Suppressor macrophage (primary cell): Measurements from ENCODE around the gene LRRC7.
A peak's percentile ranks its signal among the peaks of the same experiment; 100 is the strongest.
"Not testable (repeated sequence)": the region's sequence is repeated elsewhere in the genome, so short reads cannot be mapped to it uniquely, and the experiment has no call there.

Source experiments
- DNase-seq, 4 experiments: peaks; one replicate each; pipeline ENCODE4 v3.0.0-alpha.2; 2020 to 2022

The LRRC7 gene

DNA sequence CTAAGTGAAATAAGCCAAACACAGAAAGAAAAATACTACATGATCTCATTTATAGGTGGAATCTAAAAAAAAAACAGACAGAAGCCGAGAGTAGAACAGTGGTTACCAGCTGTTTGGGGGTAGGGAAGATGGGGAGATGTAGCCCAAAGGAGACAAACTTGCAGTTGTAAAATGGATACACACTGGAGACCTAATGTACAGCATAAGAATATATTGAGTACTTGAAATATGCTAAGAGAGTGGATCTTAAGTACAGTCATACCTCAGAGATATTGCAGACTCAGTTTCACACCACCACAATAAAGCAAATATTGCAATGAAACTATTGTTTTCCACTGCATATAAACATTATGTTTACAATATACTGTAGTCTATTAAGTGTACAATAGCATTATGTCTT lies 320.9 kb downstream of the LRRC7 start:
- DNase-seq, result no peak

DNA sequence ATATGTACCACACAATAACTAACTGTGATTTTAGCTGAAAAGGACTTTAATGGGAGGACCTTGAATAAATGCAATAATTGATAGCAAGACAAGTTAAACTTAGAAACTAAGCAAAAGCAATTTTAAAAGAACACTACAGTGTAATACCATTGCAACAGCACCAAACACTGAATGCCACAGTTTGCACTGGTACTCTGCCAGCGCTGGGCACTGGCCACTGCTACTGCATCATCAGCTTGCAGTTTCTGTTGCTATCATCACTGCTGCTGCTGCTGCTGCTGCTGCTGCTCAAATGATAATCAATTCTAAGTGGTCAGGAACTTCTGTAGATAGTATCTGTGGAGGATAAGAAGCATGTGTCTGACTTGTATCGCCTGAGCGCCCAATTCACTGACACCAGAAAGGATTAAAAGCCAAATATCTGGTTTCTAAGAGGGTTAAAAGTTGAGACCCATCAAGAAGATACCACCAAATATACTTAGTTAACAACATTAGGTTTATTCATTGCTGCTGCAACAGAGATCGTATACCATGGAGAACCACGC lies 330.8 kb downstream of the LRRC7 start:
- no peak for DNase-seq

DNA sequence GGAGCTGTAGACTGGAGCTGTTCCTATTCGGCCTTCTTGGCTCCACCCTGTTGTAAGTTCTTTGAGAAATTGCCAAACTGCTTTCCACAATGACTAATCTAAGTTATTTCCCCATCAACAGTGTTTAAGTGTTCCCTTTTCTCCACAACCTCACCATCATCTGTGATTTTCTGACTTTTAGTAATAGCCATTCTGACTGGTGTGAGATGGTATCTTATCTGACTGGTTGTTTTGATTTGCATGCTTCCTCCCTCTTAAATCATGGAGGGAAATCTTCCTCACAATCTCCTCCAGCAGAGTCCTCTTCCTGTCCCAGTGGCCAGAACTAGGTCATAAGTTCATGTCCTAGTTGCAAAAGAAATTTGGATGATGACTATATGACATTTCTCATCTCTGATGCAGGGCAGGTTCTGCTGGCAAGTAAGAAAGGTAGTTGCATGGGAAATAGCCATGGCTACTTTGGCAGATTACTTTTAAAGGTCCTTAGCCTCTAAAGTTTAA lies 343.6 kb downstream of the LRRC7 start:
- DNase-seq, result peak; percentile 6 to 72 (median 50)

DNA sequence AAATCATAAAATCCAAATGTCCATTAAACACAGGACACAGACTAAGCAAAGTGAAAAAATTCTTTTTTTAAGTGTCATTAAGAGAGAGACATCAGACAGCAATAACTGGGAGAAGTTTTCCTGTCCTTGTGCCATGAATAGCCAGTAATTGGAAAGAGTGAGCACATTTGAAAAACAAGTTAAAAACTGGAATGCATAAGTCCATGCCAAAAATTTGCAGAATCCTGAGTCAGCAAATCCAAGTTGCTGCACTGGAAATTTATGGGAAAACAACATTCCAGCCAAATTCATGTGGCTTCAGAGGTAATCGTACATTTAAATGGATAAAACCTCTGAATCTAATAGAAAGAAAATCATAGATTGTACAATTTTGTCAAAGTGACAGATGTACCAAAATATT lies 346.3 kb downstream of the LRRC7 start:
- no peak for DNase-seq

DNA sequence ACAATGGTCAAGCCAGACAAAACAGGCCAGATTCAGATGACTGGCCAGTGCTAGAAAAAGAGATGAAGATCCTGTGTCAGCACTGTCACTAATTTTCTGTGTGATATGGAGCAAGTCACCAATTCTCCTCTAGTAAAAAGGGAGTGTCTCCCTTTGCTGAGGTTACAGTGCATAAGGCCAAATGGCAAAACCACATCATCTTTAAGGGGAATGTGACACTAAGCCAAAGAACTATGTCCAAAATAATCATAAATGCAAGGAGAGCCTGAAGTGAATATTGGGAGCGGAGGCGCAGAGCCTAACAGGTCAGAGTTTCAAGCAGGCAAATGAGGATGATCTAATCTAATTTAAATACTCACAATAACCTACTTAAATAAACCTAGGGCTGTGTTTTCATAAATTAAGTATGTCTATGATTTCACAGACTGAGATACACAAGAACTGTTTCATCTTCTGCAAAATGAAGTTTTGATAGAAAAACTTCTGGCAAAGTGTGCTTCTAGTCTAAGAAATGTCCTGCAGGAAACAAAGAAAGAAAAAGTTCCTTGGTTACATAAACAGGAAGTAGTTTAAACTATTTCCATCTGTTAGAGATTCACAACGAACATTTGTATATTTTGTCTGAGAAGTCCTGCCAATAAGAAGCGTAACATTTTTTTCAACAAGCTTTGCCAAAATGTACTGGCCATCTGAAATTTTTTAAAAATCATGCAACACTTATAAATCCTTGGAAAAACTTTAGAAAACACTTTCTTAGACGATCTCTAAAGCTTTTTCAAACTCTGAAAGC lies 347.4 kb downstream of the LRRC7 start:
- DNase-seq, result peak in 1 of 4 experiments; percentile 5

DNA sequence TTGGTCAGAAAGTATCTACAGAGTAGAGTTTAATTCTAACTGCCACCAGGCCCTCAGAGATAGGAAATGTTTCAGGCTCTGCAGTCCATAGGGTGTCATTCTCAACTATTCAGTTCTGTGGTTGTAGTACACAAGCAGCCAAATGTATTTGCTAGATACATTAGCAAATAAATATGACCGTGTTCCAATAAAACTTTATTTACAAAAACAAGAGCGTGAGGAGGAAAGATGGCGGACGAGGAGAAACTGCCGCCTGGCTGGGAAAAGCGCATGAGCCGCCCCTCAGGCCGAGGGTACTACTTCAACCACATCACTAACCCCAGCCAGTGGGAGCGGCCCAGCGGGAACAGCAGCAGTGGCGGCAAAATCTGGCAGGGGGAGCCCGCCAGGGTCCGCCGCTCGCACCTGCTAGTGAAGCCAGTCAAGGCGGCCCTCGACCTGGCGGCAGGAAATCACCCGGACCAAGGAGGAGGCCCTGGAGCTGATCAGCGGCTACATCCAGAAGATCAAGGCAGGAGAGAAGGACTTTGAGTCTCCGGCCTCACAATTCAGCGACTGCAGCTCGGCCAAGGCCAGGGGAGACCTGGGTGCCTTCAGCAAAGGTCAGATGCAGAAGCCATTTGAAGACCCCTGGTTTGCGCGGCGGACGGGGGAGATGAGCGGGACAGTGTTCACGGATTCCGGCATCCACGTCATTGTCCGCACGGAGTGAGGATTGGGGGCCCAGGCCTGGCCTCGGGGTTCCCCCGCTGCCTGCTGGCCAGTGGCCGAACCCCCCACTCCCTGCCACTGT lies 351.6 kb downstream of the LRRC7 start:
- no peak for DNase-seq

DNA sequence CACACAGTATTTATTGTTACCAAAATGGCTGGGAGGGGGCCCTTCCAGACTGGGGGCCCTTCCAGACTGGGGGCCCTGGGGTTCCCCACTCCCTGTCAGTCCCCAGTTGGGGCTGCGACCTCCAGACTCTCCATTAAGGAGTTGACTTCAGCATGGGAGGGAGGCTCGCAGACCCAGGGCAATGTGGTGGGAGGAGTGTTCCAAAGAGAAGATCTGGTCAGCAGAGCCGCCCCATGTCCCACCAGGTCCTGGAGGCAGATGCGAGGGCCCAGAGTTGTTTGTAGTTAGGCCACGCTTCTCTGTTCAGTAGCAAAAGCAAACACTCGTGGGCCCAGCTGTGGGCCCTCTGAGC lies 352.2 kb downstream of the LRRC7 start:
- DNase-seq, result no peak

DNA sequence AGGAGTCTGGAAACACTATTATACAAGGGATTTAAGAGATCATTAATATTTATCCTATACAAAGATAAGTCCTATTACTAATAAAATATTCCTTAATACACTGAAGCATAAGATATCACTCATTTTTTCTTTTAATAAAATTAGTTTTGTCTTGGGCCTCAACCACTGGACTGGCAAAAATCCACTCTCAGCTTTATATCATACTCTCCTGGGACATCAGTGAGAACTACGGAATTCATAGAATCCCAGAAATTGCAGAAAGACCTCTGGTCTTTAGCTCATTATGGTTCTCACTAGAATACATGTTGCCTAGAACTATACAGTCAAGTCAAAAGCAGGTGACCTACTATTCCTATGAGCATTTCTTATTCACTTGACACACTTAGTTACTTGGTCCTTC lies 352.7 kb downstream of the LRRC7 start:
- DNase-seq, result no peak

DNA sequence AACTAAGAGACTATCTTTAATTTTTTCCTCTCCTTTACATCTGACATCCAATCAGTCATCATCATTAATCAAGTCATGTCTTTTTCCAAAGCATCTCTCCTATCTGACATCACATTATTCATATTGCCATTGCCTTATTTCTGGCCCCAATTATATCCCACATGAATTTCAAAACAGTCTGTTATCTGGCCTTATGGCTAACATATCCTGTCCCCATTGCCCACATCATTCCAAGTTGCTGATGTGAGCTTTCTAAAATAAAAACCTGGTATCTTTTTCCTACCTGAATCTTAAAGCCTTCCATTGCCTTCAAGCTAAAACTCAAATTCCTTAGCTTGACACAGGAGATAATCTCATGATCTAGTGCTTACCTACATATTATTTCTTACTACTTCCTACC lies 353.8 kb downstream of the LRRC7 start:
- DNase-seq, result no peak

DNA sequence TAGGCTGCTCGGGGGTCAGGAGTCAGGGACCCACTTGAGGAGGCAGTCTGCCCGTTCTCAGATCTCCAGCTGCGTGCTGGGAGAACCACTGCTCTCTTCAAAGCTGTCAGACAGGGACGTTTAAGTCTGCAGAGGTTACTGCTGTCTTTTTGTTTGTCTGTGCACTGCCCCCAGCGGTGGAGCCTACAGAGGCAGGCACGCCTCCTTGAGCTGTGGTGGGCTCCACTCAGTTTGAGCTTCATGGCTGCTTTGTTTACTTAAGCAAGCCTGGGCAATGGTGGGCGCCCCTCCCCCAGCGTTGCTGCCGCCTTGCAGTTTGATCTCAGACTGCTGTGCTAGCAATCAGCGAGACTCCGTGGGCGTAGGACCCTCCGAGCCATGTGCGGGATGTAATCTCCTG lies 360.5 kb downstream of the LRRC7 start:
- DNase-seq, result not testable (repeated sequence)

DNA sequence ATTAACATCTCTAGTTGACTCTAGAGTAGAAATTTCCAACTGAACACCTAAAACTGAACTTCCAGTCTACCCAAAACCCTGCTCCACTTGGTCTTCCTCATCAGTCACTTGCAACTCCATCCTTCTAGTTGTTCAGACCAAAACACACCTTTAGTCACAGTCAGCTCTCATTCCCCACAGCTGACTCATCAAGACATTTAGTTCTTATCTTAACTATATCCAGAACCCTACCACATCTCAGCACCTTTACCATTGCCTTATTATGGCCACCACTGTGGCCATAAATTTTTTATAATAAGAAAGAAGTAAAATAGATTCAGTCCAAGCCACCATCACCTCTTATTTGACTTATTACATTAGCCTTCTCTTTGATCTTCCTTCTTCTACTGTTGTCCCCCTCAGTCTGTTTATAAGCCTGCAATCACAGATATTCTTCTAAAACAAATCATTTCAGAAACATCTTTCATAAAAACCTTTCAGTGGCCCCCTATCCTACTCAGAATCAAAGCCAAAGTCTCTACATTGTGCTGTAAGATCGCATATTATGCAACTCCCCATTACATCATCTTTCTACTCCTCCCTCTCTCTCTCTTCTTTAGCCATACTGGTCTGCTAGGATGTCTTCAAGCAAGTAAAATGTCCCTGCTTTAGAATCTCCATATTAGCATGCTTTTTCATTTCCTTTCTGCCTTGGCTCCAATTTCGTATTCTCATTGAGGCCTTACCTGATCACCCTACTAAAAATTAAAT lies 361.8 kb downstream of the LRRC7 start:
- DNase-seq, result peak in 1 of 4 experiments; percentile 1

DNA sequence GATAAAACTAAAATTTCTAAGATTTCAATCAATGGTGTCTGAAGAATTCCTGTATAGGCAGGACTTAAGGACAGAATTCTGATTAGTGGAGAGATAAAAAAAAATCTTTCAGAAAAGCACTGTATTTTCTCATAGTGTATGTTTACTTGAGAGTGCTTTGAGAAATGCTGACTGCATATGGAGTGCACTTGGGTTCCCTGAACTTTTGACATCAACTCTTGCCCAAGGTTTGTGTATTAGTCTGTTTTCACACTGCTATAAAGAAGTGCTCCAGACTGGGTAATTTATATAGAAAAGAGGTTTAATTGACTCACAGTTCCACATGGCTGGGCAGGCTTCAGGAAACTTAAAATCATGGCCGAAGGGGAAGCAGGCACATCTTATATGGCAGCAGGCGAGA lies 362.7 kb downstream of the LRRC7 start:
- no peak for DNase-seq

DNA sequence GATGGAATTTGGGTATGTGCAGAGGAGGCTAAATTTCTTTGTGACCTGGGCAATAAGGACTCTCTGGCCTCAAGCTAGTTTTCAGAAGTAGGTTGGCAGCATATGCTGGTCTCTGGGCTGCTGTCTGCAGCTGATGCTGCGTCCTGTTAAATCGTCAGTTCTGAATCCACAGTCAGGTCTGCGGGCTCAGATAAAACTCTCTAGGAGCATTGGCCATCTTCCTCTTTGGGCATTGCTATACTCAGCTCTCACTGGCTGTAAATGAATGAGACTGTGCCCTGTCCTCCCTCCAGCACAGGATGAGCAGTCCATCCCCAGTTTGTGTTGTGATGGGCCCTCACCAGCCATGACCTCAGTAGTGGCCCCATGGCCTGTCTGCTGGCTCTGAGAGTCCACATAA lies 365.0 kb downstream of the LRRC7 start:
- DNase-seq, result no peak

DNA sequence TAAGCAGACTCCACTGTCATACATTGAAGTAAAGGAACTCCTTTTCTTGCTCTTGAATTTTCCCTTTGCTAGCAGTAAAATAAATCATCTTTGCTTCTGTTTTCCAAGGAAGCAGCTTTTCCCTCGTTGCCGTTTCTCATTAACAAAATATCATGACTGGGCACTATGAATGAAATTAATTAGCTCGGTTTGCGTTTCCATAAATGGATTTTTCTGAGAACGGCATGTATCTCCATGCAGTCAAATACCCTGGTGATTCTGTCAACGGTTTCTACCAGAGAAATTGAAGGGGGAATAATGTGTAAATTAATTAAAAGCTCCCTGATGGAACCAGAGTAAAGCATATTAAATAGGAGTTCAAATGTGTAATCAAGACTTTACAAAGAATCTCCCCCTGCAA lies 372.5 kb downstream of the LRRC7 start:
- no peak for DNase-seq

DNA sequence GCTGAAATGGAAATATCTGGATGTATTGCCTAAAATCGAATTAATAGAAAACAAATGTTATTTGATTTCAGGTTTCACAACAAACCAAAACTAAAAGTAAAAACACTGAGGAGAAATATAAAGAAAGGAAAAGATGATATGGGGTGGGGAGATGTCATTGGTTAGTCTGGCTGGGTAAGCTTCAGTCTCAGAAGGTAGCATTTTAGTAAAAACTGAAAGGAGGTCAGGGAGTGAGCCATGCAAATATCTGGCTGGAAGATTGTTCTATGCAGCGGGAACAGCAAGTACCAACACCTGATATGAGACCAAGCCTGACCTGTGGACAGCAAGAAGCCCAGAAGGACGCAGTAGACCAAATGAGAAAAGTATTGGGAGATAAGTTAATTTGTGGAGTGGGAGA lies 373.1 kb downstream of the LRRC7 start:
- no peak for DNase-seq

DNA sequence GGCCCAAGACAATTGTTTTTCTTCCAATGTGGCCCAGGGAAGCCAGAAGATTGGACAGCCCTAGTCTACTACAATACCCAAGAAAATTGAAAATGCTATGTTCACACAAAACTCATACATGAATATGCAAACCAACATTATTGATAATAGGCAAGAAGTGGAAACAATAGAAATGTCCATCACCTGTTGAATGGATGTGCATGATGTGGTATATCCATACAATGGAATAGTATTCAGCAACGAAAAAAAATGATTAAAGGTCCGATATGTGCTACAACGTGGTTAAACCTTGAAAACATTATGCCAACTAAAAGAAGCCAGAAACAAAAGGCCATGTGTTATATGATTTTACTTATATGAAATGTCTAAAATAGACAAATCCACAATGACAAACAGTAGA lies 375.3 kb downstream of the LRRC7 start:
- no peak for DNase-seq

DNA sequence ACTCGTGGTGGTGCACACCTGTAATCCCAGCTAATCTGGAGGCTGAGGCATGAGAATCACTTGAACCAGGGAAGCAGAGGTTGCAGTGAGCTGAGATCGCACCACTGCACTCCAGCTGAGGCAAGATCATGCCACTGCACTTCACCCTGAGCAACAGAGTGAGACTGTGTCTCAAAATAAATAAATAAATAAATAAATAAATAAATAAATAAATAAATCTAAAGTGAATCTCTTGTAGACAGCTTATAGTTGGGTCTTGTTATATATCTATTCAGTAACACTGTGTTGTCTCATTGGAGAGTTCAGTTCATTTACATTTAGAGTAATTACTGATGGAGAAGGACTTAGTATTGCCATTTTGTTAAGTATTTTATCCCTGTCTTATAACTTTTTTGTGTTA lies 379.2 kb downstream of the LRRC7 start:
- DNase-seq, result no peak

DNA sequence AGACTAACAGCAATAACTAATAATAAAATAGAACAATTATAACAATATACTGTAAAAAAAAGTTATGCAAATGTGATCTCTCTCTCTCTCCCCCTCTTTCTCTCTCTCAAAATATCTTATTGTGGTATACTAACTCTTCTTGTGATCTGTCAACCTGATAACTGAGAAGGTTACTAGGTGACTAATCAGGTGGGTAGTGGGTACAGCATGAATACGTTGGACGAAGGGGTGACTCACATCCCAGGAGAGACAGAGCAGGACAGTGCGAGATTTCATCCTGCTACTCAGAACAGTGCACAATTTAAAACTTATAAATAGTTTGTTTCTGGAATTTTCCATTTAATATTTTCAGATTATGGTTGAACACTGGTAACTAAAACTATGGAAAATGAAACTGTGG lies 380.1 kb downstream of the LRRC7 start:
- DNase-seq, result no peak

DNA sequence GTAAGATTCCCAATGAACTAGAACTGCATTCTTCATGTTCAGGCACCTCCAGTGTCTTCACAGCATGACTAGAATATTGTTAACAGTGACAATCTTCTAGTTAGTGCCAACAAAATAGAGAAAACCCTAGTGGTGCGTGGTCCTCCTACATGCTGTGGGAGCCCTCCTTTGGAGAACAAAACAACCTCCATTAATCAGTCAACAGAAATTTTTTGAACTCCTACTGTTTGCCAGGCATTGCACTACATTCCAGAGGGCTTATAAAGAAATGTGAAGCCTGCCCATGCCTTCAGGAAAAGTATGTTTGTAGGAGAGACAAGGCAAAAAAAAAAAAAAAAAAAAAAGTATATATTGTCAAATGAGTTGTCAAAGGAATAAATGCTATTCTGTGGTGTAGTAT lies 385.0 kb downstream of the LRRC7 start:
- DNase-seq, result no peak

DNA sequence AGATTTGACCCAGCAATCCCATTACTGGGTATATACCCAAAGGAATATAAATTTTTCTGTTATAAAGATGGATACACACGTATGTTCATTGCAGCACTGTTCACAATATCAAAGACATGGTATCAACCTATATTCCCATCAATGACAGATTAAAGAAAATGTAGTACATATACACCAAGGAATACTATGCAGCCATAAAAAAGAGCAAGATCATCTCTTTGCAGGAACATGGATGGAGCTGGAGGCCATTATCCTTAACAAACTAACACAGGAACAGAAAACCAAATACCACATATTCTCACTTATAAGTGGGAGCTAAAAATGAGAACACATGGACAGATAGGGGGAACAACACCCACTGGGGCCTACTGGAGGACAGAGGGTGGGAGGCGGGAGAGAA lies 394.7 kb downstream of the LRRC7 start:
- DNase-seq, result not testable (repeated sequence)

DNA sequence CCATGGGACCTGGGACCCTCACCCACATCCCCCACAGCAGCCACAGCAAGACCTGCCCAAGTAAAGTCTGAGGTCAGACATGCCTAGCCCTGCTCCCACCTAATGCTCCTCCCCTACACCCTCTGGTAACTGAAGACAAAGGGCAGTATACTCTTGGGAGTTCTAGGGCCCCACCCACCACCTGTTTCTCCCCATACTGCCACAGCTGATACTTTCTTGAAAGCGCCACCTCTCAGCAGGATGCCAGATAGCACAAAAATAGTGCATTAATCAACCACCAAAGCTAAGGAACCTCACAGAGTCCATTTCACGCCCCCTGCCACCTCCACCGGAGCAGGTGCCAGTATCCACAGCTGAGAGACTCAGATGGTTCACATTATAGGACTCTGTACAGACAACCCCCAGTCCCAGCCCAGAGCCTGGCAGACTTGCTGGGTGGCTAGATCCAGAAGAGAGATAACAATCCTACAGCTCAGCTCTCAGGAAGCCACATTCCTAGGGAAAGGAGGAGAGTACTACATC lies 399.6 kb downstream of the LRRC7 start:
- no peak for DNase-seq

DNA sequence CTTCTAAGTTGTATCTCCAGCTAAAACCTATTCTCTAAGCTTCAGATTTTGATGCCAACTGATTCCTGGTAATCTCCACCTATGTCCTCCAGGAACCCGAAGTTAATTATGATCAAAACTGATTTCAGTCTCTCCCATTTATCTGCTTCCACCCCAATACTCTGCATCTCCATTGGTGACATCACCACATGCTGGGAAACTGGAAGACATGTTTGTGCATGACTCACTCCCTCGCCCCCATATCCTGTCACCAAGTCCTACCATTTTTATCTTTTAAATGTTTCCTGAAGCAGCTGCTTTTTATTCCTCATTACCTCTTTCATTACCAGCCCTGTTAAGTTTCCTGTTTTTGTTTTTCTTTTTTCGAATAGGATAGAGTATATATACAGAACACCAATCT lies 409.2 kb downstream of the LRRC7 start:
- peak in 2 of 4 experiments; percentile 2 to 11 for DNase-seq

DNA sequence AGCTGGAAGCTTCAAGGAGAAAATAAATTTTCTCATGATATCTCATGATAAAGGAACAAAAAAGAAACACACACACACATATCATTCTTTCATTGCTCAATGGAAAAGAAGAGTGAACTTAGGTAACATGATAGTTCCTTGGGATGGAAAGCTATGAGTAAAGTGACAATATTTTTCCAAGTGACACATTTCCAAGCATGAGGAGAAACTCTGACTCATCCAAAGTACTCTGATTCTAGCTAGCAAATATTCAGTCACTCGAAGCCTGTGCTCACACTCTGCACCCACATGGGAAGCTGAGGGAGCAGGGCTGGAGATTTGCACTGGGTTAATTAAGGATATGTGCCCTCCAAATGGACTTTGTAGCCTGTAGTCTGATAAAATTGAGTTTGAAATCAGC lies 415.3 kb downstream of the LRRC7 start:
- no peak for DNase-seq
